ENCODE data around the gene ISCU. TPM values are rescaled to one million over a fixed set of nuclear protein-coding genes. Genes with fewer than 3 reads are reported as not detected.

ISCU gene
- total RNA-seq, 1 donor = 184 TPM

- H3K4me2 ChIP-seq (ENCODE audit: insufficient read depth, low read length) = no peak overlapping the region
- no peaks in the 10 kb centered on the region for H3K36me3 ChIP-seq (ENCODE audit: insufficient read depth, low read length)
- H4K20me1 ChIP-seq (ENCODE audit: insufficient read depth, low read length) = no peaks in the 10 kb centered on the region
- TF ChIP-seq CTCF (IDR thresholded peaks at IDR 0.05; ENCODE audit: extremely low read depth, low read depth, low read length) = no peak
- no peaks in the 10 kb centered on the region for H3K79me2 ChIP-seq (ENCODE audit: insufficient read depth, low read length)
- no peak for DNase-seq (ENCODE audit: insufficient read length, low spot score, missing footprints)
- peaks cover 5% of the 10 kb centered on the region for H3K9me3 ChIP-seq (ENCODE audit: low read depth, low read length)
- no peak overlapping the region for H3K4me3 ChIP-seq (ENCODE audit: insufficient read depth, low read length)
- H3K4me1 ChIP-seq (ENCODE audit: insufficient read depth, low read length) = peaks cover 27% of the 10 kb centered on the region
- no peaks in the 10 kb centered on the region for H3K27me3 ChIP-seq (ENCODE audit: insufficient read depth, low read length)
- no peak overlapping the region for H2AFZ ChIP-seq (ENCODE audit: low read length)
- H3K27ac ChIP-seq (ENCODE audit: low read depth, low read length) = no peak overlapping the region
Observed at GRCh38 chr12:108615918-108616317, 53.5 kb downstream of the ISCU start.

- no peaks in the 10 kb centered on the region for H3K36me3 ChIP-seq (ENCODE audit: insufficient read depth, low read length)
- H2AFZ ChIP-seq (ENCODE audit: low read length) = no peak overlapping the region
- H4K20me1 ChIP-seq (ENCODE audit: insufficient read depth, low read length) = no peaks in the 10 kb centered on the region
- peak overlapping the region; percentile 52 for H3K27ac ChIP-seq (ENCODE audit: low read depth, low read length)
- no peak overlapping the region for H3K4me2 ChIP-seq (ENCODE audit: insufficient read depth, low read length)
- no peak for TF ChIP-seq CTCF (IDR thresholded peaks at IDR 0.05; ENCODE audit: extremely low read depth, low read depth, low read length)
- no peak overlapping the region for H3K4me3 ChIP-seq (ENCODE audit: insufficient read depth, low read length)
- peaks cover 5% of the 10 kb centered on the region for H3K9me3 ChIP-seq (ENCODE audit: low read depth, low read length)
- no peaks in the 10 kb centered on the region for H3K79me2 ChIP-seq (ENCODE audit: insufficient read depth, low read length)
- DNase-seq (ENCODE audit: insufficient read length, low spot score, missing footprints) = peak; percentile 10
- H3K27me3 ChIP-seq (ENCODE audit: insufficient read depth, low read length) = no peaks in the 10 kb centered on the region
- peaks cover 23% of the 10 kb centered on the region for H3K4me1 ChIP-seq (ENCODE audit: insufficient read depth, low read length)
Observed at GRCh38 chr12:108616359-108616758, 54.0 kb downstream of the ISCU start.

GRCh38 chr12:108616941-108617858, 54.8 kb downstream of the ISCU start:
- Histone ChIP-seq H3K4me2 (ENCODE audit: insufficient read depth, low read length) (no peak overlapping the region), H3K27me3 (ENCODE audit: insufficient read depth, low read length) (no peaks in the 10 kb centered on the region), H3K27ac (ENCODE audit: low read depth, low read length) (peak overlapping the region; percentile 52), H3K79me2 (ENCODE audit: insufficient read depth, low read length) (no peaks in the 10 kb centered on the region), H4K20me1 (ENCODE audit: insufficient read depth, low read length) (no peaks in the 10 kb centered on the region), H3K9me3 (ENCODE audit: low read depth, low read length) (peaks cover 5% of the 10 kb centered on the region), H3K36me3 (ENCODE audit: insufficient read depth, low read length) (no peaks in the 10 kb centered on the region), H2AFZ (ENCODE audit: low read length) (no peak overlapping the region), H3K4me1 (ENCODE audit: insufficient read depth, low read length) (peaks cover 15% of the 10 kb centered on the region), H3K4me3 (ENCODE audit: insufficient read depth, low read length) (no peak overlapping the region)
- peak; percentile 85 for DNase-seq (ENCODE audit: insufficient read length, low spot score, missing footprints)
- no peak for TF ChIP-seq CTCF (IDR thresholded peaks at IDR 0.05; ENCODE audit: extremely low read depth, low read depth, low read length)

Data from osteoblast (primary cell).